ENCODE results near the gene NCOA6. TPM values are rescaled to one million over a fixed set of nuclear protein-coding genes. Genes with fewer than 3 reads are reported as not detected.
A peak's percentile ranks its signal among the peaks of the same experiment; 100 is the strongest.

The NCOA6 gene
- total and polyA plus RNA-seq, 2 donors (not counting 1 experiment from before 2014, with no cell fraction given) = 16.0 to 31.9 TPM

GRCh38 chr20:34704177-34705007, 121.1 kb downstream of the NCOA6 start, which contains the start of gene TP53INP2:
Gene TP53INP2 (plus strand): TSS chr20:34704344. CDS start chr20:34708740, 4,396 bp downstream.
- H4K20me1 ChIP-seq (ENCODE audit: control insufficient read depth, insufficient read depth, low read length, poor library complexity, severe bottlenecking) = no peaks in the 10 kb centered on the region
- under 1% methylated on average over 77 of the region's 82 CpGs for WGBS (ENCODE audit: insufficient coverage)

More at GRCh38 chr20:34704177-34705007, 121.1 kb downstream of the NCOA6 start, which contains the start of gene TP53INP2:
- no peaks in the 10 kb centered on the region for H3K79me2 ChIP-seq (ENCODE audit: control insufficient read depth, insufficient read depth, low read length)
- H3K4me3 ChIP-seq (ENCODE audit: control extremely low read depth in 1 of 5, extremely low read depth in 1 of 5, insufficient read depth in 1 of 5, low read depth in 2 of 5, low read length in 4 of 5) = peak within 1 kb of the TSS; percentile 68 to 89 (median 81)
- TF ChIP-seq CTCF (IDR thresholded peaks at IDR 0.05) (no peak), EZH2 (IDR thresholded peaks at IDR 0.05; ENCODE audit: borderline replicate concordance, insufficient read depth, low read depth, low read length, poor library complexity, severe bottlenecking) (no peak)
- H3K4me1 Mint-ChIP-seq = peaks cover 26% of the 10 kb centered on the region
- peak within 1 kb of the TSS; percentile 84 for H2AFZ ChIP-seq (ENCODE audit: insufficient read depth, low read depth, low read length, poor library complexity, severe bottlenecking)
- peaks cover 0 to 15% (median 0%) of the 10 kb centered on the region in 4 experiments for H3K27me3 ChIP-seq (replicated peaks in 1 of 4; ENCODE audit: control extremely low read depth in 1 of 4, control insufficient read depth in 3 of 4, insufficient read depth in 4 of 4, low read length in 3 of 4)
- H3K4me2 ChIP-seq (replicated peaks; ENCODE audit: low read depth, low read length, poor library complexity, severe bottlenecking) = peak within 1 kb of the TSS; percentile 99
- peak; percentile 95 for DNase-seq
- H3K27me3 Mint-ChIP-seq = peaks cover 9% of the 10 kb centered on the region
- peak; percentile 57 for ATAC-seq (ENCODE audit: low read depth)
- H3K9me3 Mint-ChIP-seq (ENCODE audit: insufficient read depth) = no peaks in the 10 kb centered on the region
- H3K9me3 ChIP-seq (ENCODE audit: control extremely low read depth in 1 of 3, control insufficient read depth in 2 of 3, insufficient read depth in 1 of 3, low read length in 2 of 3) = no peaks in the 10 kb centered on the region
- H3K4me1 ChIP-seq (ENCODE audit: control insufficient read depth in 2 of 2, insufficient read depth in 2 of 2, low read length in 2 of 2) = peaks cover 18 to 26% of the 10 kb centered on the region in 2 donors
- H3K4me3 Mint-ChIP-seq = peak within 1 kb of the TSS; percentile 95
- CTCF ChIA-PET = interaction anchor here (0.9 to 3.0 kb wide), 9 partner anchors 7 to 406 kb away, joined by 3 to 13 read pairs (median 3); partner anchors contain the start of gene PIGU
- peak within 1 kb of the TSS; percentile 93 for H3K27ac Mint-ChIP-seq
- H3K36me3 ChIP-seq (replicated peaks in 1 of 2; ENCODE audit: control extremely low read depth in 1 of 2, control insufficient read depth in 1 of 2, extremely low read depth in 1 of 2, insufficient read depth in 2 of 2, low read length in 1 of 2) = no peaks in the 10 kb centered on the region
- H3K9ac ChIP-seq (ENCODE audit: low read length) = peak within 1 kb of the TSS; percentile 91
- intact Hi-C loops (cut with micrococcal nuclease) = loop anchor here (1.0 to 10.0 kb wide), 7 partner anchors 27 to 710 kb away; partner anchors contain the start of genes AHCY, EDEM2, MAP1LC3A and NCOA6
- POLR2A ChIA-PET = interaction anchor here (0.6 to 2.3 kb wide), 2 partner anchors 27 to 738 kb away, joined by 4 to 10 read pairs; partner anchors contain the start of gene PIGU
- peak within 1 kb of the TSS; percentile 52 to 95 for H3K27ac ChIP-seq (ENCODE audit: low read length in 2 of 2)

Measured in B cell (primary cell).